WTC11 (cell line): ENCODE measurements around the gene PCSK5.

Experiments
- CBFB ChIP-seq: sonication (generic); formaldehyde crosslinking; IDR thresholded peaks from 2 replicates; pipeline ENCODE4 v1.8.1; 2022; ENCODE audit warnings: mild to moderate bottlenecking, low read depth, missing genetic modification reagents
- CTCF ChIP-seq: fragments of 200-600 bp; IDR thresholded peaks from 2 replicates; pipeline ENCODE4 v1.8.0; 2022; ENCODE audit warnings: antibody characterized with exemption
- KAT7 ChIP-seq: sonication (generic); formaldehyde crosslinking; IDR thresholded peaks from 2 replicates; pipeline ENCODE4 v1.8.1; 2023; ENCODE audit warnings: missing genetic modification reagents, mild to moderate bottlenecking, borderline replicate concordance
- NFATC4 ChIP-seq: fragments of 250-450 bp; sonication (Bioruptor Pico); IDR thresholded peaks from 2 replicates; pipeline ENCODE4 v1.9.0; 2021; ENCODE audit warnings: mild to moderate bottlenecking
- NFE2L1 ChIP-seq: sonication (generic); formaldehyde crosslinking; IDR thresholded peaks from 2 replicates; pipeline ENCODE4 v1.8.1; 2023; ENCODE audit warnings: missing genetic modification reagents
- NR2C2 ChIP-seq: sonication (generic); formaldehyde crosslinking; IDR thresholded peaks from 2 replicates; pipeline ENCODE4 v1.8.0; 2022; ENCODE audit warnings: mild to moderate bottlenecking, missing genetic modification reagents
- TCF7 ChIP-seq: sonication (generic); formaldehyde crosslinking; IDR thresholded peaks from 2 replicates; pipeline ENCODE4 v1.8.0; 2022; ENCODE audit warnings: mild to moderate bottlenecking, low read depth, missing genetic modification reagents, moderate library complexity
- TP53 ChIP-seq: sonication (generic); formaldehyde crosslinking; IDR thresholded peaks from 2 replicates; pipeline ENCODE4 v1.8.1; 2023; ENCODE audit warnings: mild to moderate bottlenecking, missing genetic modification reagents
- ZBTB21 ChIP-seq: sonication (generic); formaldehyde crosslinking; IDR thresholded peaks from 2 replicates; pipeline ENCODE4 v1.8.1; 2023; ENCODE audit warnings: mild to moderate bottlenecking, missing genetic modification reagents, borderline replicate concordance
- ZNF281 ChIP-seq: sonication (generic); formaldehyde crosslinking; IDR thresholded peaks from 2 replicates; pipeline ENCODE4 v1.8.0; 2023; ENCODE audit warnings: mild to moderate bottlenecking, missing genetic modification reagents
- TF ChIP-seq, protein P1 (sequence below): sonication (generic); formaldehyde crosslinking; IDR thresholded peaks from 2 replicates; pipeline ENCODE4 v1.8.1; 2023; ENCODE audit warnings: mild to moderate bottlenecking, missing genetic modification reagents
- TF ChIP-seq, protein P2 (sequence below): sonication (generic); formaldehyde crosslinking; IDR thresholded peaks from 2 replicates; pipeline ENCODE4 v1.8.1; 2023; ENCODE audit warnings: mild to moderate bottlenecking, moderate library complexity, missing genetic modification reagents

GRCh38 chr9:76115396-76115795 lies 224.9 kb downstream of the PCSK5 start:
- TF ChIP-seq CTCF (no peak), CBFB (CRISPR knock-in tag) (no peak), NFATC4 (CRISPR knock-in tag) (no peak), TP53 (CRISPR knock-in tag) (no peak), TCF7 (CRISPR knock-in tag) (no peak), ZBTB21 (CRISPR knock-in tag) (no peak), KAT7 (CRISPR knock-in tag) (no peak), NFE2L1 (CRISPR knock-in tag) (no peak), NR2C2 (CRISPR knock-in tag) (no peak), ZNF281 (no peak)
- TF ChIP-seq, protein P1, sequence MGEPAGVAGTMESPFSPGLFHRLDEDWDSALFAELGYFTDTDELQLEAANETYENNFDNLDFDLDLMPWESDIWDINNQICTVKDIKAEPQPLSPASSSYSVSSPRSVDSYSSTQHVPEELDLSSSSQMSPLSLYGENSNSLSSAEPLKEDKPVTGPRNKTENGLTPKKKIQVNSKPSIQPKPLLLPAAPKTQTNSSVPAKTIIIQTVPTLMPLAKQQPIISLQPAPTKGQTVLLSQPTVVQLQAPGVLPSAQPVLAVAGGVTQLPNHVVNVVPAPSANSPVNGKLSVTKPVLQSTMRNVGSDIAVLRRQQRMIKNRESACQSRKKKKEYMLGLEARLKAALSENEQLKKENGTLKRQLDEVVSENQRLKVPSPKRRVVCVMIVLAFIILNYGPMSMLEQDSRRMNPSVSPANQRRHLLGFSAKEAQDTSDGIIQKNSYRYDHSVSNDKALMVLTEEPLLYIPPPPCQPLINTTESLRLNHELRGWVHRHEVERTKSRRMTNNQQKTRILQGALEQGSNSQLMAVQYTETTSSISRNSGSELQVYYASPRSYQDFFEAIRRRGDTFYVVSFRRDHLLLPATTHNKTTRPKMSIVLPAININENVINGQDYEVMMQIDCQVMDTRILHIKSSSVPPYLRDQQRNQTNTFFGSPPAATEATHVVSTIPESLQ (CRISPR knock-in tag): no peak
- TF ChIP-seq, protein P2, sequence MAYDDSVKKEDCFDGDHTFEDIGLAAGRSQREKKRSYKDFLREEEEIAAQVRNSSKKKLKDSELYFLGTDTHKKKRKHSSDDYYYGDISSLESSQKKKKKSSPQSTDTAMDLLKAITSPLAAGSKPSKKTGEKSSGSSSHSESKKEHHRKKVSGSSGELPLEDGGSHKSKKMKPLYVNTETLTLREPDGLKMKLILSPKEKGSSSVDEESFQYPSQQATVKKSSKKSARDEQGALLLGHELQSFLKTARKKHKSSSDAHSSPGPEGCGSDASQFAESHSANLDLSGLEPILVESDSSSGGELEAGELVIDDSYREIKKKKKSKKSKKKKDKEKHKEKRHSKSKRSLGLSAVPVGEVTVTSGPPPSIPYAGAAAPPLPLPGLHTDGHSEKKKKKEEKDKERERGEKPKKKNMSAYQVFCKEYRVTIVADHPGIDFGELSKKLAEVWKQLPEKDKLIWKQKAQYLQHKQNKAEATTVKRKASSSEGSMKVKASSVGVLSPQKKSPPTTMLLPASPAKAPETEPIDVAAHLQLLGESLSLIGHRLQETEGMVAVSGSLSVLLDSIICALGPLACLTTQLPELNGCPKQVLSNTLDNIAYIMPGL (CRISPR knock-in tag): no peak
